ENCODE data around the gene TMEM260.

GRCh38 chr14:56664811-56665421 lies 85.3 kb downstream of the TMEM260 start:
- TF ChIP-seq POLR2AphosphoS5 (IDR thresholded peaks at IDR 0.05; ENCODE audit: low read depth, low read length), result no peak
- no peak for TF ChIP-seq POLR2A (IDR thresholded peaks at IDR 0.05; ENCODE audit: low read depth, low read length)
- no peak for TF ChIP-seq TAF1 (IDR thresholded peaks at IDR 0.05; ENCODE audit: low read depth, low read length)
- no peak for TF ChIP-seq SPI1 (IDR thresholded peaks at IDR 0.05; ENCODE audit: low read depth, low read length)

Data from GM12891 (cell line).